ENCODE data around the gene LCE7A.

Gene LCE7A

DNA sequence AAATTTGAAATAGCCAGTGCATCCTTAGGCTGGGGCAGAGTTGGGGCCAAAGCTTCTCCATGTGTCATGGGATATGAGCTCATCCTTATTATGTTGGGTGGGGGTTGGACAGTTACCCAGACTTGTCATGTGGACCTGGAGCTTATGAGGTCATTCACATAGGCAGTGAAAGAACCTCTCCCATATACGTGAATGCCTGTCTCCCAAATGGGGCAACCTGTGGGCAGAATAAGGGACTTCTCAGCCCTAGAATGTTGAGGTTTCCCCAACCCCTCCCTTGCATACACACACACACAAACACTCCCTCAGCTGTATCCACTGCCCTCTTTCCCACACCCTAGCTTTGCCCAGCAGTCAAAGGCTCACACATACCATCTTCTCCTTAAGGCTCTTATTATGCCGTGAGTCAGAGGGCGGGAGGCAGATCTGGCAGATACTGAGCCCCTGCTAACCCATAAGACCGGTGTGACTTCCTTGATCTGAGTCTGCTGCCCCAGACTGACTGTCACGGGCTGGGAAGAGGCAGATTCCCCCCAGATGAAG, 46.3 kb downstream of the LCE7A start:
- TF ChIP-seq ZFX (IDR thresholded peaks at IDR 0.05) = no peak
- TF ChIP-seq, protein P1, sequence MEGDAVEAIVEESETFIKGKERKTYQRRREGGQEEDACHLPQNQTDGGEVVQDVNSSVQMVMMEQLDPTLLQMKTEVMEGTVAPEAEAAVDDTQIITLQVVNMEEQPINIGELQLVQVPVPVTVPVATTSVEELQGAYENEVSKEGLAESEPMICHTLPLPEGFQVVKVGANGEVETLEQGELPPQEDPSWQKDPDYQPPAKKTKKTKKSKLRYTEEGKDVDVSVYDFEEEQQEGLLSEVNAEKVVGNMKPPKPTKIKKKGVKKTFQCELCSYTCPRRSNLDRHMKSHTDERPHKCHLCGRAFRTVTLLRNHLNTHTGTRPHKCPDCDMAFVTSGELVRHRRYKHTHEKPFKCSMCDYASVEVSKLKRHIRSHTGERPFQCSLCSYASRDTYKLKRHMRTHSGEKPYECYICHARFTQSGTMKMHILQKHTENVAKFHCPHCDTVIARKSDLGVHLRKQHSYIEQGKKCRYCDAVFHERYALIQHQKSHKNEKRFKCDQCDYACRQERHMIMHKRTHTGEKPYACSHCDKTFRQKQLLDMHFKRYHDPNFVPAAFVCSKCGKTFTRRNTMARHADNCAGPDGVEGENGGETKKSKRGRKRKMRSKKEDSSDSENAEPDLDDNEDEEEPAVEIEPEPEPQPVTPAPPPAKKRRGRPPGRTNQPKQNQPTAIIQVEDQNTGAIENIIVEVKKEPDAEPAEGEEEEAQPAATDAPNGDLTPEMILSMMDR (conservative IDR thresholded peaks at IDR 0.05) = no peak
- no peak overlapping the region for H3K27ac ChIP-seq

GRCh38 chr1:152907686-152908601, 48.1 kb downstream of the LCE7A start, which contains the start of gene IVL:
Gene IVL, plus strand, starts transcription at chr1:152908546. Its CDS starts 1,252 bp downstream, at chr1:152909798.
- no peak for TF ChIP-seq ZFX (IDR thresholded peaks at IDR 0.05)
- TF ChIP-seq, protein P1 (conservative IDR thresholded peaks at IDR 0.05) = no peak
- H3K27ac ChIP-seq = no peak within 1 kb of the TSS

- H3K27ac ChIP-seq = no peak overlapping the region
Observed at GRCh38 chr1:152909206-152909605, 49.4 kb downstream of the LCE7A start.

More at GRCh38 chr1:152909206-152909605, 49.4 kb downstream of the LCE7A start:
- no peak for TF ChIP-seq ZFX (IDR thresholded peaks at IDR 0.05)
- TF ChIP-seq, protein P1 (conservative IDR thresholded peaks at IDR 0.05) = no peak
